GM21825 (cell line): ENCODE data around the gene LDLR.
"Not testable (repeated sequence)": the region's sequence is repeated elsewhere in the genome, so short reads cannot be mapped to it uniquely, and the experiment has no call there.

ENCODE experiments used
- ATAC-seq: cut with Tn5 transposase; IDR thresholded peaks from one replicate; pipeline ENCODE4 v1.9.1; 2021; ENCODE audit warnings: mild to moderate bottlenecking, moderate library complexity; ENCODE audit not compliant: unreplicated experiment

Gene LDLR

GRCh38 chr19:11070123-11070522, 19.1 kb upstream of the LDLR start:
- no peak for ATAC-seq

DNA sequence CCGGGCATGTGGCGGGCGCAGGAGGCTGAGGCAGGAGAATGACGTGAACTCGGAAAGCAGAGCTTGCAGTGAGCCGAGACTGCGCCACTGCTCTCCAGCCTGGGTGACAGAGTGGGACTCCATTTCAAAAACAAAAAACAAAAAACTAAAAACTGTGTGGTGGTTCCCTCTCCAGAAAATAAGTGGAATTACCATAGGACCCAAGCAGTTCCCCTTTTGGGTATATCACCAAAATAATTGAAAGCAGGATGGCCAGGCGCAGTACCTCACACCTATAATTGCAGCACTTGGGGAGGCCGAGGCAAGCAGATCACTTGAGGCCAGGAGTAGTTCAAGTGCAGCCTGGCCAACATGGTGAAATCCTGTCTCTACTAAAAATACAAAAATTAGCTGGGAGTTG, 15.7 kb upstream of the LDLR start:
- no peak for ATAC-seq

DNA sequence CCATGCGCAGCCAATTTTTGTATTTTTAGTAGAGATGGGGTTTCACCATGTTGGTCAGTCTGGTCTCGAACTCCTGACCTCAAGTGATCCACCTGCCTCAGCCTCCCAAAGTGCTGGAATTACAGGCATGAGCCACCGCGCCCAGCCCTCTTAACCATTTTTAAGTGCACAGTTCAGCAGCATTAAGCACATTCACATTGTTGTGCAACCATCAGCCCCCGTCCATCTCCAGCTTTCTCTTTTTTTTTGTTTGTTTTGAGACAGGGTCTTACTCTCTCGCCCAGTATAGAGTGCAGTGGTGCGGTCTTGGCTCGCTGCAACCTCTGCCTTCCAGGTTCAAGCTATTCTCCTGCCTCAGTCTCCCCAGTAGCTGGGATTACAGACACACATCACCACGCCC, 12.5 kb upstream of the LDLR start:
- ATAC-seq = not testable (repeated sequence)

- ATAC-seq = no peak
Measured at GRCh38 chr19:11078893-11079292, 10.4 kb upstream of the LDLR start.

GRCh38 chr19:11079999-11080398, 9.3 kb upstream of the LDLR start:
- no peak for ATAC-seq

DNA sequence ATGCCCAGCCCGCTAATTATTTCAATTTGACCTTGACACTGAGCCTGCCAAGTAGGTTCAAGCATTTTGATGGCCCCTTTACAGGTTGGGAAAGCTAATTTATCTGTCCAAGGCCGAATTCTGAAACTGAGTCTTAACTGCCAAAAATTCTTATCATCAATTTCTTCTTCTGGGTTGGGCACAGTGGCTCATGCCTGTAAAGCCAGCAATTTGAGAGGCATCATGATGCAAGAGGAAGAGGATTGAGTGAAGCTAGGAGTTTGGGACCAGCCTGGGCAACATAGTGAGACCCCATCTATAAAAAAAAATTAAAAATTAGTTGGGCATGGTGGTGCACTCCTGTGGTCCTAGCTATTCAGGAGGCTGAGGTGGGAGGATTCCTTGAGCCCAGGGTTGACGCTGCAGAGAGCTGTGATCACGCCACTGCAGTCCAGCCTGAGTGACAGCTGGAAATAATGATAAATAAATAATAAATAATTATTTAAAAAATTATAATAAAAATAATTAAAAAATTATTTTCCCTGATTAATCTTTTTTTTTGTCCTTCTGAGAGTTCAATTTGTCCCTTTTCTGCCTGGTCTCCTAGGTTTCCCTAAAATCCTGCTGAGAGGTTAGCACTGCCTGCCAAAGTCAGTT, 1.3 kb upstream of the LDLR start:
- no peak for ATAC-seq

DNA sequence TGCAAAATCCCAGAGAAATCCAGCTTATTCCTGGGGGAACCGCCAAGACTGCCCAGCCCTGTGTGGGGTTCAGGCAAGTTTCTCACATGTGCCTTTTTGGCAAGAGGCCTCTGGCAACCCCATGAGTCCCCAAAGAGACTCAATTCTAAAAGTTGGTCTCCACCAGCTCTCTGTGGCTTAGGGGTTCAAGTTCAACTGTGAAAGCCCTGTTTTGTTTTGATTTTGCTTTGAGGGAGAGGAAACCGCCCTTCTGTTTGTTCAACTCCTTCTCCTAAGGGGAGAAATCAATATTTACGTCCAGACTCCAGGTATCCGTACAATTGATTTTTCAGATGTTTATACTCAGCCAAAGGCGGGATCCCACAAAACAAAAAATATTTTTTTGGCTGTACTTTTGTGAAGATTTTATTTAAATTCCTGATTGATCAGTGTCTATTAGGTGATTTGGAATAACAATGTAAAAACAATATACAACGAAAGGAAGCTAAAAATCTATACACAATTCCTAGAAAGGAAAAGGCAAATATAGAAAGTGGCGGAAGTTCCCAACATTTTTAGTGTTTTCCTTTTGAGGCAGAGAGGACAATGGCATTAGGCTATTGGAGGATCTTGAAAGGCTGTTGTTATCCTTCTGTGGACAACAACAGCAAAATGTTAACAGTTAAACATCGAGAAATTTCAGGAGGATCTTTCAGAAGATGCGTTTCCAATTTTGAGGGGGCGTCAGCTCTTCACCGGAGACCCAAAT, 583 bp upstream of the LDLR start:
- no peak for ATAC-seq

DNA sequence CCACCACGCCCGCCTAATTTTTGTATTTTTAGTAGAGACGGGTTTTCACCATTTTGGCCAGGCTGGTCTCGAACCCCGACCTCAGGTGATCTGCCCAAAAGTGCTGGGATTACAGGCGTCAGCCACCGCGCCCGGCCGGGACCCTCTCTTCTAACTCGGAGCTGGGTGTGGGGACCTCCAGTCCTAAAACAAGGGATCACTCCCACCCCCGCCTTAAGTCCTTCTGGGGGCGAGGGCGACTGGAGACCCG, 676 bp downstream of the LDLR start:
- not testable (repeated sequence) for ATAC-seq

- ATAC-seq = peak; percentile 64
Measured at GRCh38 chr19:11090264-11090996, 1.2 kb downstream of the LDLR start.

DNA sequence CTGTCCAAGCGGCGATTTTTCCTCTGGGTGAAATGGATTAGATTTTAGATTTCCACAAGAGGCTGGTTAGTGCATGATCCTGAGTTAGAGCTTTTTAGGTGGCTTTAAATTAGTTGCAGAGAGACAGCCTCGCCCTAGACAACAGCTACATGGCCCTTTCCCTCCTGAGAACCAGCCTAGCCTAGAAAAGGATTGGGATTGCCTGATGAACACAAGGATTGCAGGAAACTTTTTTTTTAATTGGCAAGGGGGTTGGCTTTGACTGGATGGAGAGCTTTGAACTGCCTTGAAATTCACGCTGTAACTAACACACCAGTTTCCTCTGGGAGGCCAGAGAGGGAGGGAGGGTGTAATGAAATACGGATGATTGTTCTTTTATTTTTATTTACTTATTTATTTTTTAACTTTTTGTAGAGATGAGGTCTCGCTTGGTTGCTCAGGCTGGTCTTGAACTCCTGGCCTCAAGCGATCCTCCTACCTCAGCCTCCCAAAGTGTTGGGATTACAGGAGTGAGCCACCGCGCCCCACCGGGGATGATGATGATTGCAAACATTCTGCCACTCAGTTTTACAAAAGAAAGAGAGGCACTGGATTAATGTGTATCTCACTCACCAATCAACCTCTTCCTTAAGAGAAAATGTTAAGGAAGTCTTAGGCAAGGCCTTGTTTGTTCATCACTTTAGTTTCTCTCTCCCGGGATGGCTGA, 1.9 kb downstream of the LDLR start:
- no peak for ATAC-seq

DNA sequence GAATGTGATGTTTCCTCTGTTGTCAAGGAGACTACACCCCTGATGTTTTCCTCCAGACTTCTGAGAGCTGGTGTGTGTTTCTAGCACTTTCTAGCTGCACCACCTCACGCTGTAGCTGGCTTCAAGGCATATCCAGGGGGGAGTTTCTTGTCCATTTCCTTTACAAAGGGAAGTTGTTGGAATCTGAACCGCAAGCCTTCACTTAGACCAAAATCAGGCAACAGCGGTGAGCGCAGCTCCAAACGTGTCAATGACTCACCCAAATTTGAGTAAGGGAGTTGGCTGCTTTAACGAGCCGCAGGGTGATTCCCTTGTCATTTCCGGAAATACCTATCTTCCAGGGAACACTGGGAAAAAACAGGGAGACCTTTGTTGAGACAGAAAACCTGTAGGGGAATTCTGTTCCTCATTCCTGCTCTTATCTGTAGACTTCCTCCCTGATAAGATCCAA, 2.5 kb downstream of the LDLR start:
- no peak for ATAC-seq

- no peak for ATAC-seq
Measured at GRCh38 chr19:11092181-11092538, 2.9 kb downstream of the LDLR start.

- ATAC-seq = no peak
Measured at GRCh38 chr19:11093689-11094238, 4.5 kb downstream of the LDLR start.

- ATAC-seq = no peak
Measured at GRCh38 chr19:11094520-11094894, 5.2 kb downstream of the LDLR start.

GRCh38 chr19:11096210-11096841, 7.1 kb downstream of the LDLR start:
- no peak for ATAC-seq

DNA sequence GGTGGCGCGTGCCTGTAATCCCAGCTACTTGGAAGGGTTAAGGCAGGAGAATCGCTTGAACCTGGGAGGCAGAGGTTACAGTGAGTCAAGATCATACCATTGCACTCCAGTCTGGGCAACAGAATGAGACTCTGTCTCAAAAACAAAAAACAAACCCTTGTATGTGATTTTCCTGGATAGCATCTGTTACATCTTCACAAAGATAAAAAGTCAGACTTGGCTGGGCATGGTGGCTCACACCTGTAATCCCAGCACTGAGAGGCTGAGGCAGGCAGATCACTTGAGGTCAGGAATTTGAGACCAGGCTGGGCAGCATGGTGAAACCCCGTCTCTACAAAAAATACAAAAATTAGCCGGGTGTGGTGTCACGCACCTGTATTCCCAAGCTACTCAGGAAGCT, 8.1 kb downstream of the LDLR start:
- ATAC-seq = not testable (repeated sequence)

- no peak for ATAC-seq
Measured at GRCh38 chr19:11098327-11098726, 9.1 kb downstream of the LDLR start.

DNA sequence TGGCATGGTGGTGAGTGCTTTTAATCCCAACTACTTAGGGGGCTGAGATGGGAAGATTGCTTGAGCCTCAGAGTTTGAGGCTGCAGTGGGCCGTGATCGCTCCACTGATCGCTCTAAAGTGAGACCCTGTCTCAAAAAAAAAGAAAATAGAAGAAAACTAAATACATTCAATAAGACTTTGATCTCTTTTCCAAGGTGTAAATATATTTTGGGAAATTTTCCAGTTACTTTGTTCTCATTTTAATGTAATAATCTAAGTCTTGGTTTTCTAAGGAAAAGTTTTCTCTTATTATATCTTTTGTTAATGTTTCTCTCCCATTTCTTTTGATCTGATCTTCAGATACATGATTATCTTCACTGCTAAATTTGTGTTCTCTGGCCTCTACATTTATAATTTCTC, 9.6 kb downstream of the LDLR start:
- ATAC-seq = no peak

GRCh38 chr19:11100049-11100448, 10.8 kb downstream of the LDLR start:
- ATAC-seq = no peak

DNA sequence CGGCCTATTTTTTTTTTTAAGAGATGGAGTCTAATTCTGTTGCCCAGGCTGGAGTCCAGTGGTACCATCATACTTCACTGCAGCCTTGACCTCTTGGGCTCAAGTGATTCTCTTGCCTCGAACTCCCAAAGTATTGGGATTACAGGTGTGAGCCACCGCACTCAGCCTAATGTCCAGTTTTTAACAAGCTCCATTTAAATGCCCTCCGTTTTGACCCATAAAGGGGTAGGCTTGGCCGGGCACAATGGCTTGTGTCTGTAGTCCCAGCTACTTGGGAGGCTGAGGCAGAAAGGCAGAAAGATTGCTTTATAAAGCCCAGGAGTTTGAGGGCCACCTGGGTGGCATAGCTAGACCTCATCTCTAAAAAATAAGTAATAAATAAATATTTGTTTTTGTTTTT, 11.8 kb downstream of the LDLR start:
- ATAC-seq = no peak

DNA sequence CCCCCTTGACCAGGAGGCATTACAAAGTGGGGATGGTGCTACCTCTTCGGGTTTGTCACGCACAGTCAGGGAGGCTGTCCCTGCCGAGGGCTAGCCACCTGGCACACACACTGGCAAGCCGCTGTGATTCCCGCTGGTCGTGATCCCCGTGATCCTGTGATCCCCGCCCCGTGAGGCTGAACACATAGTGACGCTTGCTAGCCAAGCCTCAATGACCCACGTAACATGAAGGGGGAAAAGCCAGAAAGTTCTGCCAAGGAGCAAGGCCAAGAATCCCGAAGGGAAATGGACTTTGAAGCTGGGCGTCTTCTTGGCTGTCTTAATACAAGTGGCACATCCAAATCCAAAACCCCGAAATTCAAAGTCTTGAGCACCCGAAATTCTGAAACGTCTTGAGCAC, 13.7 kb downstream of the LDLR start:
- ATAC-seq = no peak
